ENCODE data around the gene METTL22. TPM values are rescaled to one million over a fixed set of nuclear protein-coding genes. Genes with fewer than 3 reads are reported as not detected.

Gene METTL22
- total and polyA plus RNA-seq, 2 donors (not counting 3 experiments of a cell fraction or from before 2014, with no cell fraction given): 42.0 to 52.6 TPM

GRCh38 chr16:8685617-8686016 lies 64.1 kb downstream of the METTL22 start:
- no peak overlapping the region for H3K4me2 ChIP-seq (ENCODE audit: insufficient read depth, low read length)
- FAIRE-seq: no peak
- no peak overlapping the region for H3K27ac ChIP-seq (ENCODE audit: insufficient read depth, low read depth, low read length)

More at GRCh38 chr16:8685617-8686016, 64.1 kb downstream of the METTL22 start:
- Histone ChIP-seq H3K9me1 (replicated peaks; ENCODE audit: control insufficient read depth, extremely low read depth, insufficient read depth, low read length) (no peaks in the 10 kb centered on the region), H3K9me3 (replicated peaks; ENCODE audit: control insufficient read depth, insufficient read depth, low read length) (peaks cover 3% of the 10 kb centered on the region), H3K4me1 (ENCODE audit: control insufficient read depth, extremely low read depth, insufficient read depth, low read length) (no peaks in the 10 kb centered on the region), H3K27me3 (ENCODE audit: control insufficient read depth in 2 of 2, insufficient read depth in 2 of 2, low read length in 2 of 2) (no peaks in the 10 kb centered on the region), H3K4me3 (replicated peaks in 1 of 3; ENCODE audit: insufficient read depth in 1 of 3, low read depth in 1 of 3, low read length in 3 of 3) (no peak overlapping the region), H4K20me1 (replicated peaks; ENCODE audit: control insufficient read depth, extremely low read depth, insufficient read depth, low read length) (no peaks in the 10 kb centered on the region), H3K79me2 (ENCODE audit: control insufficient read depth, insufficient read depth, low read length) (no peaks in the 10 kb centered on the region), H3K36me3 (ENCODE audit: control insufficient read depth in 2 of 2, extremely low read depth in 1 of 2, insufficient read depth in 2 of 2, low read length in 2 of 2) (no peaks in the 10 kb centered on the region), H2AFZ (ENCODE audit: low read depth, low read length) (no peak overlapping the region), H3K9ac (replicated peaks; ENCODE audit: extremely low read depth, insufficient read depth, low read length) (no peak overlapping the region)
- no TSS peak for BruUV-seq (replicated peaks)
- dilution Hi-C loops (cut with MboI; ENCODE audit: extremely low pct_ligation_motif_present, low sequenced_read_pairs): no loop called here
- ChIA-PET CTCF (no interaction called here), POLR2A (no interaction called here)
- intact Hi-C loops (cut with micrococcal nuclease): no loop called here
- TF ChIP-seq POLR2A (IDR thresholded peaks at IDR 0.05; ENCODE audit: low read depth, low read length) (no peak), POLR2AphosphoS5 (IDR thresholded peaks at IDR 0.05; ENCODE audit: insufficient read depth, low read depth, low read length) (no peak), CTCF (IDR thresholded peaks at IDR 0.05; ENCODE audit: extremely low read depth in 1 of 2, insufficient read depth in 1 of 2, low read depth in 1 of 2, low read length in 2 of 2) (no peak), EZH2 (IDR thresholded peaks at IDR 0.05; ENCODE audit: borderline replicate concordance, low read depth, low read length, severe bottlenecking) (no peak), FOS (IDR thresholded peaks at IDR 0.05; ENCODE audit: borderline replicate concordance, insufficient read depth, low read length) (no peak), GATA2 (IDR thresholded peaks at IDR 0.05; ENCODE audit: insufficient read depth, insufficient read length, low read depth, low read length) (no peak), MYC (IDR thresholded peaks at IDR 0.05; ENCODE audit: low read depth, low read length) (no peak), MAX (IDR thresholded peaks at IDR 0.05; ENCODE audit: insufficient read depth, insufficient read length) (no peak), JUN (IDR thresholded peaks at IDR 0.05; ENCODE audit: borderline replicate concordance, insufficient read depth, insufficient read length, low read depth) (no peak)
- no peak for DNase-seq (ENCODE audit: low read depth, low spot score)
